GM21723 (cell line): ENCODE results near the gene AKT1.
"Not testable (repeated sequence)": the region's sequence is repeated elsewhere in the genome, so short reads cannot be mapped to it uniquely, and the experiment has no call there.

Experiments used
- ATAC-seq: cut with Tn5 transposase; IDR thresholded peaks from one replicate; pipeline ENCODE4 v1.9.1; 2021; ENCODE audit warnings: mild to moderate bottlenecking, moderate library complexity; ENCODE audit not compliant: unreplicated experiment

Gene AKT1

DNA sequence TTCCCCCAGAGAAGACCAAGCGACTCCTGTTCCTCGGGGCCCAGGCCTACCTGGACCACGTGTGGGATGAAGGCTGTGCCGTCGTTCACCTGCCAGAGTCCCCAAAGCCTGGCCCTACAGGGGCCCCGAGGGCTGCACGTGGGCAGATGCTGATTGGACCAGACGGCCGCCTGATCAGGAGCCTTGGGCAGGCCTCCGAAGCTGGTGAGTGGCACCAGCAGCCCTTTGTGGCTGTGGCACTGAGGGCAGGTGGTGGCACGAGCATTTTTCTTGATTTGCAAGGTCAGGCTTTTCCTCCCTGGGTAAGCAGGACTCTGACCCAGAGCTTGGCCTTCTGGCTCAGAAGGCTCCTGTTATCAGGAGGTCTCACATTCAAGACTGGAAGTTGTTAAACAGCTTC, 39.9 kb downstream of the AKT1 start:
- no peak for ATAC-seq

GRCh38 chr14:104754213-104754851, 41.2 kb downstream of the AKT1 start:
- no peak for ATAC-seq

DNA sequence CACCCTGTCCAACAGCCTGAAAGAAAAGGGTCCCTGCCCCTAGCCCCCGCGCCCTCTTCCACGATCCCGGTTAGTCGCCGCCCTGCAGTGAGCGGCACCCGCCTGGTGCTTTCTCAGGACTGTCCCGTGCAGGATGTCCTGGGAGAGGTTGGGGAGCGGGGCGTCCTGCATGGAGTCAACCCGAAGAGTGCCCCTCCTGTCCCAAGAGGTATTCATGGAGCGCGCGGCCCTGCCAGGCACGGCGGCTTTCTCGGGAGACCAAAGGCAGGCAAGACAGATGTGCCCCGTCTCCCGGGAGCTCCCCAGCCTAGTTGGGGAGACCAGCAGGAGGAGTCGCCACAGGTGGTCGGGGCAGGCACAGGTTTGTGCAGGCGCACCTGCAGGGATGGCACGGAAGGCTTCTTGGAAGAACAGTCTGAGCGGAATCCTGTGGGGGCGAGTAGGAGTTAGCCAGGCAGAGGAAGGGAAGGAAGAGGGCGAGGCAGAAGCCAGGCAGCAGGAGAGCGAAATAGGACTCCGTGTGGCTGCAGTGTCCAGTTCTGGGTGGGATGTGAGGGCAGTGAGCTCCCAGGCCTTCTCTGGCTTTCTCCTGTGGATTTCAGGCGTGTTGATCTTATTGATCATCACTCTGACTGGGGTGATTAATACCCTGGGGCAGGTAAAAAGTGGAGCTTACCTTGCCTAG, 41.9 kb downstream of the AKT1 start:
- ATAC-seq: no peak

- peak; percentile 92 for ATAC-seq
Measured at GRCh38 chr14:104752735-104753527, 42.6 kb downstream of the AKT1 start, which contains the start of gene SIVA1. TSS of gene SIVA1 (plus strand) at chr14:104753147. CDS start at chr14:104753202, 55 bp downstream.

DNA sequence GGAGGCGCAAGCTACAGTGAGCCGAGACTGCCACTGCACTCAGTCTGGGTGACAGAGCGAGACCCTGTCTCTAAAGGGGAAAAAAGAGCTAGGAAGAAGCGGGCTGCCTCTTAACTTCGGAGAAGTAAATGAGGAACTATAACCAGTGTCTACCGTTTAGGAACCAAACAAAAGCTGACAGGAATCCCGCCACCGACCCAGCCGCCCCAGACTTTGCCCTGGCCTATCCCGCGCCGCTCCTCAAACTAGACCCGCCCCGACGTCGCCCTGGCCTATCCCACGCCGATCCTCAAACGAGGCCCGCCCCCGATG, 43.2 kb downstream of the AKT1 start:
- ATAC-seq: peak; percentile 80

DNA sequence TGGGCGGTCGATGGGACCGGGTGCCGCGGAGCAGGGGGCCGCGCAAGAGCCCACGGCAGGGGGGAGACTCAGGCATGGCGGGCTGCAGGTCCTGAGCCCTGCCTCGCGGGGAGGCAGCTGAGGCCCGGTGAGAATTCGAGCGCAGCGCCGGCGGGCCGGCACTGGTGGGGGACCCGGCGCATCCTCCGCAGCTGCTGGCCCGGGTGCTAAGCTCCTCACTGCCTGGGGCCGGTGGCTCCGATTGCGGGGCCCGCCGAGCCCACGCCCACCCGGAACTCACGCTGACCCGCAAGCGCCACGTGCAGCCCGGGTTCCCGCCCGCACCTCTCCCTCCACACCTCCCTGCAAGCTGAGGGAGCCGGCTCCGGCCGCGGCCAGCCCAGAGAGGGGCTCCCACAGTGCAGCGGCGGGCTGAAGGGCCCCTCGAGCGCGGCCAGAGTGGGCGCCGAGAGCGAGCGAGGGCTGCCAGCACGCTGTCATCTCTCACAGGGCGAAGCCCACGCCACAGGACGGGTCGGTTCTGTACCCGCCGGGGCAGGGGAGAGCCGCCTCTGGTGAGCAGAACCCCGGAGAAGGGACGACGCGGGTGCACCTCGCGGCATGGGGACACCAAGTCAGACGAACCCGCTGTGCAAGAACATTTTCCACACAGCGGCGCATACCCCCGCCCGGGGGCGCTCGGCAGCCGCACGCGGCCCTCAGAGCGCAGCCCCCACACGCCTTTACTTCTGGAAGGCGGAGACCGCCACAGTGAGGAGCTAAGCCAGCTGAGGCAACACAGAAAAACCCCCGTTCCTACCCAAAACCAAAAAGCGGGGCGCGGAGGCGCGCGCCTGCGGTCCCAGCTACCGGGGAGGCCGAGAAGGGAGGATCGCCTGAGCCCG, 43.8 kb downstream of the AKT1 start:
- no peak for ATAC-seq

- not testable (repeated sequence) for ATAC-seq
Measured at GRCh38 chr14:104750753-104751057, 44.8 kb downstream of the AKT1 start.

- ATAC-seq: no peak
Measured at GRCh38 chr14:104750056-104750752, 45.3 kb downstream of the AKT1 start.

- ATAC-seq: no peak
Measured at GRCh38 chr14:104749111-104749649, 46.4 kb downstream of the AKT1 start.

DNA sequence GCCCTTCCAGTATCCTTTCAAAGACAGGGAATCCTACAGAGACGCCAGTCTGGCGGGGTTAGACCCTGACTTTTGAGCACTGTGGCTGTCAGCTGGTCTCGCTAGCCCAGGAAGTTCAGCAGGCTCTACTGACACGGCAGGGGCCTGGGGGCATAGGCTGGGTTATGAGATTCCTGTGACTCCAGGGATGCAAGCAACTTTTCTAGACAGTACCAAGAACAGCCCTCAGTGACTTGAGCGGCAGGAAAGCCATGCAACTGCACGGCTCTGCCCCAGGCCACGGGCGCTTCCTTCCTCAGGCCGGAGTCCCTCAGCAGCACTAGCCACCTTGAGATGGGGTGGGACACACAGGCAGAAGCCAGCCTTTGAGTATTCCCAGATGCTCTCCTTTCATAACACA, 47.7 kb downstream of the AKT1 start:
- no peak for ATAC-seq

DNA sequence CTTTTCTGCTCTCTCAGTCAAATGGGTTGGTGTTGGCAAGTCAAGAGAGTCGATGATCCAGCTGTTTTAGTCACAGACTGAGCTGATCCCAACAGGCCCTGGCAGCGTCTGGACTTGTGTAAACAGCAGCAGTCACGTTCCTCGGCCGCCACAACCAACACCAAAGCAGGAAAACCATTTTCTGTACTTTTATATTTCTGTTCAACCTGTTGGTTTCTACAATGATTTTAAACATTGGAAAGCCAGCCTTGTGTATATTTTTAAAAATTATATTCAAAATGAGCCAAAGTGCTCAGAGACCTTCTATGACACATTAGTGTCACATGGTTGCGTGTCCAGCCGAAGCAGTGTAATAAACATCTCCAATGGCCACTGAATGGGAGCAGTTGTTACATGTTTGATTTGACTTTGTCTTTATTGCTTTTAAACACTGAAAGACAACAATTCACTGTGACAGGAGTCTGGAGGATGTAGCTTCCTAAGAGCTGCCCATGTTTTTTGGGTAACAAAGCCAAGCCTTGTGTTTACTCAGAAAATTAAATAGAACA, 48.5 kb downstream of the AKT1 start:
- ATAC-seq: no peak

DNA sequence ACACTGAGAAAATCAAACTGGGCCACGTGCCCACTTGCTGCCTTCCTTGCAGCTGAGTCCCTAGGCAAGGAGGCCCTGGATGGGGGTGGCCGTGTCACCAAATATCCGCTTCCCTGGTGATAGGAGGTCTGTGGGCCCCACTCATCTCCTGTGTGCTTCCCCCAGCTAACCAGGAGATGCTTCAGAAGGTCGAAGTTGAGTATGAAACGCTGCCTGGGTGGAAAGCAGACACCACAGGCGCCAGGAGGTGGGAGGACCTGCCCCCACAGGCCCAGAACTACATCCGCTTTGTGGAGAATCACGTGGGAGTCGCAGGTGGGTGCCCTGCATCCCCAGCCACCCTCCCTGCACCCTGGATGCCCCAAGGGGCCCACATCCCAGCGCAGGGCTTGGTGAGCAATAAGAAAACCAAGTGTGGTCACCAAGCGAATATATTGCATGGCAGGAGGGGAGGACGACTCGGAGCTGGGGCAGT, 49.4 kb downstream of the AKT1 start:
- ATAC-seq: no peak

DNA sequence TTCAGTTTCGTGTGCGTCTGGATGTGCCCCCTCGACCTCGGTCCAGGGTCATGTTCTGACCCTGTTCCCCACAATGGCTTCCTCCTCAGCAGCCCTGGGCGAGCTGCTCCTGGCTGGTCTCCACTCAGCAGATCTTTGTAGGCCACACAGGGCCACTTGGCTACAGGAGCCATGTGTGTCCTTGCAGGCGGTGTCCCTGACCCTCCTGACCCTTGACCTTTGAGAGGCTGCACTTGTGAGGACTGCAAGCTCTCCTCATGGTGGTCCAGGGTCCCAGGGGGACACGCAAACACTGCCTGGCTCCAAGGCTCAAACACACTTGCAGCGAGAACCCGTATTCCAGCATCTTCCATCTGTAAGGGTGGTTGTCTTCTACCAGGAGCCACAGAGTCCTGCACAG, 50.1 kb downstream of the AKT1 start:
- ATAC-seq: no peak

GRCh38 chr14:104744484-104744883, 51.1 kb downstream of the AKT1 start:
- ATAC-seq: no peak

DNA sequence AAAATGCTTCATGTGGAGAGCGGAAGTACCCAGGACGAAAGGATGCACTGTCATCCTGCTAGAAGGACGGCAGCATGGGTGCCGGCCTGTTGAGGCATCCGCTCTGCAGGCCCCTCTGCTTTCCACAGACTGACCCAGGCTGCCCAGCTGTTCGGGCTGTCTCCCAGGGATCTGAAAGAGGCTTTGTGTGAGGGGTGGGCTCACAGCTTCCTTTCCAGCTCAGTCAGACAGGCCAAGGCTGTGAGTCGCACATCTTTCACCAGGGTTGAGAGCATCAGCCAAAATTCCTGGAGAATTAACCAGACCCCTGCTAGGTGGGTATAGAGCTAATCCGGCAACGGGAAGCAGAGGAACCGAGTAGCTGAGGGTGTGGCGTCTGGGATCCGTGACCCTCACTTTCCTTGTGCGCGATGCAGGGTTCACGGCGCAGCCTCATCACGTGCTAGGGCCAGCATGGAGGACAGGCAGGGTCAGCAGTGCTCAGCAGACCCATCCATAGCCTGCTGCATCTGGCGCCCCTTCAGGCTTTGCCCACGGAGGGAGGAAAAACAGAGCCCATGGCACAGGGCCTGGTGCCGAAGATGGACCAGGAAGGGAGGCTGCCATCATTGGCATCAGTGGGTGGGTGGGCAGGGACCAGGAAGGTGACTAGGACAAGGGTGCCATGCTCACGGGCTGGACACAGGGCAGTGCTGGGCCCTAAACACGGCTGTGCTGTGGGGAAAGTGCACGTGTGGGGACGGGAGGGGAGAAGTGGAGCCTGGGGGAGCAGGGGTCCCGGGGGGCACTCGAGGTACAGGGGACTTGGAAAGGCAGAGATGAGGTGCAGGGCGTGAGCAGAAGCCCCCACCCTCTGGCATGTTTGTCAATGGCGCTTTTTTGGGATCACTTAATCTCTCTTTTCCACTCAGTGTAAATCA, 51.8 kb downstream of the AKT1 start:
- ATAC-seq: no peak

GRCh38 chr14:104742586-104743455, 52.7 kb downstream of the AKT1 start:
- no peak for ATAC-seq

- no peak for ATAC-seq
Measured at GRCh38 chr14:104741803-104742251, 53.7 kb downstream of the AKT1 start.
